Type B pancreatic cell (in vitro differentiated cells): ENCODE measurements around the gene KAZN. TPM values are rescaled to one million over a fixed set of nuclear protein-coding genes. Genes with fewer than 3 reads are reported as not detected.
A peak's percentile ranks its signal among the peaks of the same experiment; 100 is the strongest.
"Not testable (repeated sequence)": the region's sequence is repeated elsewhere in the genome, so short reads cannot be mapped to it uniquely, and the experiment has no call there.

Experiments used
- DNase-seq: peaks from one replicate; pipeline ENCODE4 v3.0.0; 2021; ENCODE audit warnings: mixed read lengths; ENCODE audit not compliant: unreplicated experiment; ENCODE audit errors: extremely low spot score
- H3K27ac Mint-ChIP-seq: 2 replicates; pipeline ENCODE4 v1.8.0; 2021; ENCODE audit warnings: mild to moderate bottlenecking, mixed read lengths
- H3K27me3 Mint-ChIP-seq: 2 replicates; pipeline ENCODE4 v1.8.0; 2021; ENCODE audit warnings: mixed read lengths
- H3K36me3 Mint-ChIP-seq: 2 replicates; pipeline ENCODE4 v1.8.0; 2021; ENCODE audit warnings: mixed read lengths
- H3K4me1 Mint-ChIP-seq: one replicate; pipeline ENCODE4 v1.8.0; 2021; ENCODE audit warnings: mixed read lengths; ENCODE audit not compliant: unreplicated experiment
- H3K4me3 Mint-ChIP-seq: 2 replicates; pipeline ENCODE4 v1.8.0; 2021; ENCODE audit warnings: mild to moderate bottlenecking, mixed read lengths
- H3K9me3 Mint-ChIP-seq: 2 replicates; pipeline ENCODE4 v1.8.0; 2021; ENCODE audit warnings: mixed read lengths
- CTCF ChIP-seq: fragments of 200-600 bp; sonication (generic); conservative IDR thresholded peaks from 2 replicates; pipeline ENCODE4 v1.5.0; 2021; ENCODE audit warnings: antibody characterized with exemption, mild to moderate bottlenecking
- total RNA-seq: library from RNA; stranded (reverse); gene quantifications from 2 replicates; pipeline ENCODE4 v1.2.1, GENCODE V29; 2021; ENCODE audit warnings: low replicate concordance

The KAZN gene
- total RNA-seq, 1 donor from 2014 or later, result 33.7 TPM

DNA sequence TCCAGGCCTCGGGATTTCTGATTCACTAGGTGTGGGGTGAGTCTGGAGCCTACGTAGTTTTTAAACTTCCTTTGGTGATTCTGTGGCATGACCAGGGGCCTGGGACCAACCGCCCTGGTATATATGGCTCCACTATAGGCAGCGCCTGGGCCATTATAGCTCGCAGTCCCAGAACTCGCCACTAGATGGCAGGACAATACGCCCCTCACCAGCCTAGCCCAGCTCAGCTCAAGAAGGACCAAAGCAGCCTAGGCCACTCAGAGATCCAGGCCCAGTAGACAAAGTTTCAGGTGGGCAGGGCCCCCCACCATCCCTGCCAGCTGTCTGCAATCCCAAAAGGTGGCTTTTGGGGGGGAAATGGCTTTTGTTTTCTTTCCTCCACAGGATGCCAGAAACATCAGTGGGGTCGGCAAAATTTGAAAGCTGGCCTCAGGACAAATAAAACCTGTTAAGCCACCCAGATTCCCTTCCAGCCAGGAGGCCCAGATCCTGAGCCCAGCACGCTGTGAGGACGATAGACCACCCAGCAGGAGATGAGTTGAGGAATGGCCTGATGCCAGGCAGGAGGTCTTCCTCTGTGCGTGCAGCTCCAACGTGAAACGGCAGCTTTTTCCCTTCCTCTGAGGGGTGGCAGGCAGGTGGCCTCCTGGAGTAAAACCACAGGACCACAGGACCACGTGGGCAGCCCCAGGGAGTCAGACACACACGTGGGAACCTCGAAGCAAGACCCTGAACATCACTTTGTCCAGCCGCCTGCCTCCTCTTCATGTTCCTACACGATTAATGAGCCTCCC is 530.2 kb downstream of the KAZN start:
- Mint-ChIP-seq H3K27me3 (peaks cover 2% of the 10 kb centered on the region), H3K27ac (peak overlapping the region; percentile 43), H3K36me3 (no peaks in the 10 kb centered on the region), H3K4me3 (no peak overlapping the region), H3K4me1 (peaks cover 6% of the 10 kb centered on the region), H3K9me3 (no peaks in the 10 kb centered on the region)
- DNase-seq, result peak; percentile 83
- TF ChIP-seq CTCF, result peak; percentile 95

- no peak for TF ChIP-seq CTCF
- no peak overlapping the region for H3K27ac Mint-ChIP-seq
- peaks cover 3% of the 10 kb centered on the region for H3K36me3 Mint-ChIP-seq
- peaks cover 2% of the 10 kb centered on the region for H3K27me3 Mint-ChIP-seq
- no peak for DNase-seq
- H3K4me1 Mint-ChIP-seq, result peaks cover 6% of the 10 kb centered on the region
- no peaks in the 10 kb centered on the region for H3K9me3 Mint-ChIP-seq
- no peak overlapping the region for H3K4me3 Mint-ChIP-seq
These were observed 531.5 kb downstream of the KAZN start for GRCh38 chr1:15129944-15130343.

- no peak overlapping the region for H3K4me3 Mint-ChIP-seq
- H3K27me3 Mint-ChIP-seq, result peaks cover 2% of the 10 kb centered on the region
- H3K36me3 Mint-ChIP-seq, result peaks cover 3% of the 10 kb centered on the region
- DNase-seq, result no peak
- no peak for TF ChIP-seq CTCF
- no peaks in the 10 kb centered on the region for H3K9me3 Mint-ChIP-seq
- peaks cover 6% of the 10 kb centered on the region for H3K4me1 Mint-ChIP-seq
- H3K27ac Mint-ChIP-seq, result no peak overlapping the region
These were observed 532.1 kb downstream of the KAZN start for GRCh38 chr1:15130607-15131006.

GRCh38 chr1:15132965-15133364 is 534.5 kb downstream of the KAZN start:
- H3K27ac Mint-ChIP-seq, result no peak overlapping the region
- TF ChIP-seq CTCF, result no peak
- peaks cover 3% of the 10 kb centered on the region for H3K36me3 Mint-ChIP-seq
- H3K4me1 Mint-ChIP-seq, result peaks cover 6% of the 10 kb centered on the region
- H3K9me3 Mint-ChIP-seq, result no peaks in the 10 kb centered on the region
- DNase-seq, result no peak
- H3K4me3 Mint-ChIP-seq, result no peak overlapping the region
- H3K27me3 Mint-ChIP-seq, result peaks cover 3% of the 10 kb centered on the region

- TF ChIP-seq CTCF, result no peak
- DNase-seq, result no peak
- H3K4me3 Mint-ChIP-seq, result no peak overlapping the region
- no peaks in the 10 kb centered on the region for H3K4me1 Mint-ChIP-seq
- peaks cover 3% of the 10 kb centered on the region for H3K27me3 Mint-ChIP-seq
- peaks cover 3% of the 10 kb centered on the region for H3K36me3 Mint-ChIP-seq
- H3K9me3 Mint-ChIP-seq, result no peaks in the 10 kb centered on the region
- H3K27ac Mint-ChIP-seq, result no peak overlapping the region
These were observed 535.8 kb downstream of the KAZN start for GRCh38 chr1:15134285-15134684.

DNA sequence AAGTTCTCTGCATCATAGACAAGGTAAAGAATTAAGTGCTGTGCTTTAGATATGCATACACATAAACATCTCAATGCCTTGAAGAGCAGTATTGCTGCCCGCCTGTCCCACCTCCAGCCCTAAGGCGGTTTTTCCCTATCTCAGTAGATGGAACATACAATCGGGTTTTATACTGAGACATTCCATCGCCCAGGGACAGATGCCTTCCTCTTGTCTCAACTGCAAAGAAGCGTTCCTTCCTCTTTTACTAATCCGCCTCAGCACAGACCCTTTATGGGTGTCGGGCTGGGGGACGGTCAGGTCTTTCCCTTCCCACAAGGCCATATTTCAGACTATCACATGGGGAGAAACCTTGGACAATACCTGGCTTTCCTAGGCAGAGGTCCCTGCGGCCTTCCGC is 537.1 kb downstream of the KAZN start:
- not testable (repeated sequence) for H3K9me3 Mint-ChIP-seq, H3K27me3 Mint-ChIP-seq, H3K27ac Mint-ChIP-seq, DNase-seq, H3K36me3 Mint-ChIP-seq, H3K4me1 Mint-ChIP-seq, H3K4me3 Mint-ChIP-seq
